Gastrocnemius medialis (tissue), 4 donors: ENCODE measurements around the gene DNAJC5G.

Experiments
- POLR2A ChIP-seq, 2 donors: fragments of 450-650 bp; IDR thresholded peaks; one replicate each; pipeline ENCODE4 v1.6.1; 2017; ENCODE audit warnings: antibody characterized with exemption in 2 of 2, mild to moderate bottlenecking in 2 of 2, moderate library complexity in 2 of 2
- TF ChIP-seq, protein P1 (sequence below), 5 experiments: fragments of 450-650 bp in 3 of 5; fragments of 200-600 bp in 2 of 5; sonication (generic) in 2 of 5; IDR thresholded peaks in 4 of 5; conservative IDR thresholded peaks in 1 of 5; 1 replicate in 4 of 5; 2 replicates in 1 of 5; pipeline ENCODE4 v1.5.1; 2016 to 2019; ENCODE audit warnings: antibody characterized with exemption in 5 of 5, mild to moderate bottlenecking in 3 of 5, moderate library complexity in 3 of 5

GRCh38 chr2:27294928-27295327, 19.7 kb downstream of the DNAJC5G start:
- TF ChIP-seq, protein P1, sequence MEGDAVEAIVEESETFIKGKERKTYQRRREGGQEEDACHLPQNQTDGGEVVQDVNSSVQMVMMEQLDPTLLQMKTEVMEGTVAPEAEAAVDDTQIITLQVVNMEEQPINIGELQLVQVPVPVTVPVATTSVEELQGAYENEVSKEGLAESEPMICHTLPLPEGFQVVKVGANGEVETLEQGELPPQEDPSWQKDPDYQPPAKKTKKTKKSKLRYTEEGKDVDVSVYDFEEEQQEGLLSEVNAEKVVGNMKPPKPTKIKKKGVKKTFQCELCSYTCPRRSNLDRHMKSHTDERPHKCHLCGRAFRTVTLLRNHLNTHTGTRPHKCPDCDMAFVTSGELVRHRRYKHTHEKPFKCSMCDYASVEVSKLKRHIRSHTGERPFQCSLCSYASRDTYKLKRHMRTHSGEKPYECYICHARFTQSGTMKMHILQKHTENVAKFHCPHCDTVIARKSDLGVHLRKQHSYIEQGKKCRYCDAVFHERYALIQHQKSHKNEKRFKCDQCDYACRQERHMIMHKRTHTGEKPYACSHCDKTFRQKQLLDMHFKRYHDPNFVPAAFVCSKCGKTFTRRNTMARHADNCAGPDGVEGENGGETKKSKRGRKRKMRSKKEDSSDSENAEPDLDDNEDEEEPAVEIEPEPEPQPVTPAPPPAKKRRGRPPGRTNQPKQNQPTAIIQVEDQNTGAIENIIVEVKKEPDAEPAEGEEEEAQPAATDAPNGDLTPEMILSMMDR (IDR thresholded peaks at IDR 0.05 in 4 of 5, conservative IDR thresholded peaks at IDR 0.05 in 1 of 5) = no peak
- TF ChIP-seq POLR2A (IDR thresholded peaks at IDR 0.05) = no peak
